WTC11 (cell line): ENCODE measurements around the gene OTUD1. TPM values are rescaled to one million over a fixed set of nuclear protein-coding genes. Genes with fewer than 3 reads are reported as not detected.

Source experiments
- ATAC-seq: fragments of 200-7000 bp; cut with Tn5 transposase; 2 replicates; pipeline ENCODE4 v1.10.0; 2021; ENCODE audit warnings: mild to moderate bottlenecking, moderate library complexity
- CTCF ChIA-PET: fragments of 300-600 bp; sonication (Branson Sonifier 250); formaldehyde crosslinking; loops from one replicate; lab custom pipeline; 2021; ENCODE audit warnings: antibody characterized with exemption; lab: Charles Lee
- POLR2A ChIA-PET: fragments of 350-600 bp; sonication (Branson Sonifier 250); formaldehyde crosslinking; loops from one replicate; lab custom pipeline; 2021; ENCODE audit warnings: antibody characterized with exemption; lab: Charles Lee
- DNase-seq: peaks from one replicate; pipeline ENCODE4 v3.0.0; 2021; ENCODE audit warnings: low spot score
- H3K27ac Mint-ChIP-seq: 2 replicates; pipeline ENCODE4 v1.8.0; 2021; ENCODE audit warnings: mixed read lengths
- H3K27me3 Mint-ChIP-seq: 2 replicates; pipeline ENCODE4 v1.8.0; 2021; ENCODE audit warnings: low read depth, mild to moderate bottlenecking, moderate library complexity, mixed read lengths
- H3K36me3 Mint-ChIP-seq: 2 replicates; pipeline ENCODE4 v1.8.0; 2021; ENCODE audit warnings: mixed read lengths
- H3K4me1 Mint-ChIP-seq: 2 replicates; pipeline ENCODE4 v1.8.0; 2022; ENCODE audit warnings: mixed read lengths
- H3K4me3 Mint-ChIP-seq: 2 replicates; pipeline ENCODE4 v1.8.0; 2021; ENCODE audit warnings: mild to moderate bottlenecking, moderate library complexity, mixed read lengths
- H3K9me3 Mint-ChIP-seq: 2 replicates; pipeline ENCODE4 v1.8.0; 2021; ENCODE audit warnings: mixed read lengths
- AFF4 ChIP-seq: sonication (generic); formaldehyde crosslinking; IDR thresholded peaks from 2 replicates; pipeline ENCODE4 v1.8.1; 2023; ENCODE audit warnings: mild to moderate bottlenecking, missing genetic modification reagents, borderline replicate concordance
- ATF1 ChIP-seq: sonication (generic); formaldehyde crosslinking; IDR thresholded peaks from 2 replicates; pipeline ENCODE4 v1.8.1; 2023; ENCODE audit warnings: mild to moderate bottlenecking, moderate library complexity, missing genetic modification reagents
- ATF2 ChIP-seq: sonication (generic); formaldehyde crosslinking; IDR thresholded peaks from 2 replicates; pipeline ENCODE4 v1.8.1; 2022; ENCODE audit warnings: low read depth, missing genetic modification reagents, borderline replicate concordance
- IRF2 ChIP-seq: sonication (generic); formaldehyde crosslinking; IDR thresholded peaks from 2 replicates; pipeline ENCODE4 v1.8.0; 2022; ENCODE audit warnings: low read depth, missing genetic modification reagents, borderline replicate concordance
- JAZF1 ChIP-seq: fragments of 250-450 bp; sonication (Bioruptor Pico); IDR thresholded peaks from 2 replicates; pipeline ENCODE4 v1.9.0; 2021; ENCODE audit warnings: moderate library complexity, mild to moderate bottlenecking, inconsistent platforms
- NFYB ChIP-seq: sonication (generic); formaldehyde crosslinking; conservative IDR thresholded peaks from 2 replicates; pipeline ENCODE4 v1.8.0; 2022; ENCODE audit warnings: low read depth, missing genetic modification reagents
- NR1H2 ChIP-seq: sonication (generic); formaldehyde crosslinking; IDR thresholded peaks from 2 replicates; pipeline ENCODE4 v1.9.0; 2021; ENCODE audit warnings: mild to moderate bottlenecking, moderate library complexity, missing genetic modification reagents
- RELA ChIP-seq: sonication (generic); formaldehyde crosslinking; IDR thresholded peaks from 2 replicates; pipeline ENCODE4 v1.8.1; 2022; ENCODE audit warnings: missing genetic modification reagents, mild to moderate bottlenecking, borderline replicate concordance
- SOX15 ChIP-seq: fragments of 250-450 bp; sonication (Bioruptor Pico); IDR thresholded peaks from 2 replicates; pipeline ENCODE4 v1.9.0; 2021; ENCODE audit warnings: mild to moderate bottlenecking
- SP1 ChIP-seq: sonication (generic); formaldehyde crosslinking; conservative IDR thresholded peaks from 2 replicates; pipeline ENCODE4 v1.8.1; 2022; ENCODE audit warnings: missing genetic modification reagents
- TEAD1 ChIP-seq: sonication (generic); formaldehyde crosslinking; IDR thresholded peaks from 2 replicates; pipeline ENCODE4 v1.8.0; 2022; ENCODE audit warnings: mild to moderate bottlenecking, missing genetic modification reagents
- USF2 ChIP-seq: sonication (generic); formaldehyde crosslinking; IDR thresholded peaks from 2 replicates; pipeline ENCODE4 v1.8.1; 2023; ENCODE audit warnings: mild to moderate bottlenecking, missing genetic modification reagents, moderate library complexity
- ZNF138 ChIP-seq: sonication (generic); formaldehyde crosslinking; conservative IDR thresholded peaks from 2 replicates; pipeline ENCODE4 v1.8.1; 2022; ENCODE audit warnings: mild to moderate bottlenecking, moderate library complexity, missing genetic modification reagents
- ZNF396 ChIP-seq: fragments of 250-450 bp; sonication (Bioruptor Pico); IDR thresholded peaks from 2 replicates; pipeline ENCODE4 v1.8.0; 2021; ENCODE audit warnings: mild to moderate bottlenecking, moderate library complexity, borderline replicate concordance
- ZNF416 ChIP-seq: fragments of 250-450 bp; sonication (Bioruptor Pico); IDR thresholded peaks from 2 replicates; pipeline ENCODE4 v1.9.0; 2021; ENCODE audit warnings: mild to moderate bottlenecking, inconsistent platforms
- ZNF671 ChIP-seq: fragments of 250-450 bp; sonication (Bioruptor Pico); IDR thresholded peaks from 2 replicates; pipeline ENCODE4 v1.8.0; 2021; ENCODE audit warnings: mild to moderate bottlenecking
- total RNA-seq: library from RNA; stranded (reverse); gene quantifications from 3 replicates; pipeline ENCODE4 v1.2.3, GENCODE V29; 2021
- TF ChIP-seq, protein P1 (sequence below): fragments of 250-450 bp; sonication (Bioruptor Pico); IDR thresholded peaks from 2 replicates; pipeline ENCODE4 v2.1.2; 2022; ENCODE audit warnings: mild to moderate bottlenecking, moderate library complexity
- TF ChIP-seq, protein P2 (sequence below): fragments of 250-450 bp; sonication (Bioruptor Pico); IDR thresholded peaks from 2 replicates; pipeline ENCODE4 v1.9.0; 2021; ENCODE audit warnings: mild to moderate bottlenecking

The OTUD1 gene
- total RNA-seq, 1 experiment from 2014 or later, result 9.0 TPM

DNA sequence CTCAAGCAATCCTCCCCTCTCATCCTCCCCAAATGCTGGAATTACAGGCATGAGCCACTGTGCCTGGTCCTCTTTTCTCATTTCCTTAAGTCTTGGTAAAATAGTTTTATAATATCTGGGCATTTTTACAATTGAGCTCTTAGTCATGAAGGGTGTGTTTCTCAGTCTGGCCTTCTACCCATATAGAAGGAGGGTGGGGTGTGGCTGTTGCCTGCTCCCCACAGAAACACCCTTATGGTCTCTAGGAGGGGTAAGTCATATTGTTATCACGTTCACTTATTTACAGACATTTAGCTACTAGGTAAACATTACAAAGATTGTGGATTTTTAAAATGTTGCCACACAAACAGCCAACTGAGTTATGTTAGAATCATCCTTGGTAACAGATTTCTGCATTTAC, 6.7 kb upstream of the OTUD1 start (continued):
- TF ChIP-seq ATF2 (CRISPR knock-in tag) (no peak), AFF4 (no peak), SOX15 (no peak)
- TF ChIP-seq, all 79 proteins: peak for 0

- Mint-ChIP-seq H3K9me3 (0 out of 2 replicates have a peak, but pooled peaks cover 3% of the 10 kb centered on the region), H3K4me1 (peaks cover 6% of the 10 kb centered on the region; the same call in 1 of the 2 replicates), H3K36me3 (no peaks in the 10 kb centered on the region), H3K4me3 (no peak overlapping the region), H3K27me3 (no peaks in the 10 kb centered on the region), H3K27ac (no peak overlapping the region)
- POLR2A ChIA-PET, result no interaction called here
- no peak for TF ChIP-seq ATF1 (CRISPR knock-in tag)
- no peak for TF ChIP-seq TEAD1 (CRISPR knock-in tag)
- TF ChIP-seq ZNF138 (CRISPR knock-in tag), result no peak
- no peak for TF ChIP-seq JAZF1 (CRISPR knock-in tag)
- TF ChIP-seq IRF2 (CRISPR knock-in tag), result no peak
- TF ChIP-seq, protein P1, sequence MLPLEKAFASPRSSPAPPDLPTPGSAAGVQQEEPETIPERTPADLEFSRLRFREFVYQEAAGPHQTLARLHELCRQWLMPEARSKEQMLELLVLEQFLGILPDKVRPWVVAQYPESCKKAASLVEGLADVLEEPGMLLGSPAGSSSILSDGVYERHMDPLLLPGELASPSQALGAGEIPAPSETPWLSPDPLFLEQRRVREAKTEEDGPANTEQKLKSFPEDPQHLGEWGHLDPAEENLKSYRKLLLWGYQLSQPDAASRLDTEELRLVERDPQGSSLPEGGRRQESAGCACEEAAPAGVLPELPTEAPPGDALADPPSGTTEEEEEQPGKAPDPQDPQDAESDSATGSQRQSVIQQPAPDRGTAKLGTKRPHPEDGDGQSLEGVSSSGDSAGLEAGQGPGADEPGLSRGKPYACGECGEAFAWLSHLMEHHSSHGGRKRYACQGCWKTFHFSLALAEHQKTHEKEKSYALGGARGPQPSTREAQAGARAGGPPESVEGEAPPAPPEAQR, result no peak
- TF ChIP-seq, protein P2, sequence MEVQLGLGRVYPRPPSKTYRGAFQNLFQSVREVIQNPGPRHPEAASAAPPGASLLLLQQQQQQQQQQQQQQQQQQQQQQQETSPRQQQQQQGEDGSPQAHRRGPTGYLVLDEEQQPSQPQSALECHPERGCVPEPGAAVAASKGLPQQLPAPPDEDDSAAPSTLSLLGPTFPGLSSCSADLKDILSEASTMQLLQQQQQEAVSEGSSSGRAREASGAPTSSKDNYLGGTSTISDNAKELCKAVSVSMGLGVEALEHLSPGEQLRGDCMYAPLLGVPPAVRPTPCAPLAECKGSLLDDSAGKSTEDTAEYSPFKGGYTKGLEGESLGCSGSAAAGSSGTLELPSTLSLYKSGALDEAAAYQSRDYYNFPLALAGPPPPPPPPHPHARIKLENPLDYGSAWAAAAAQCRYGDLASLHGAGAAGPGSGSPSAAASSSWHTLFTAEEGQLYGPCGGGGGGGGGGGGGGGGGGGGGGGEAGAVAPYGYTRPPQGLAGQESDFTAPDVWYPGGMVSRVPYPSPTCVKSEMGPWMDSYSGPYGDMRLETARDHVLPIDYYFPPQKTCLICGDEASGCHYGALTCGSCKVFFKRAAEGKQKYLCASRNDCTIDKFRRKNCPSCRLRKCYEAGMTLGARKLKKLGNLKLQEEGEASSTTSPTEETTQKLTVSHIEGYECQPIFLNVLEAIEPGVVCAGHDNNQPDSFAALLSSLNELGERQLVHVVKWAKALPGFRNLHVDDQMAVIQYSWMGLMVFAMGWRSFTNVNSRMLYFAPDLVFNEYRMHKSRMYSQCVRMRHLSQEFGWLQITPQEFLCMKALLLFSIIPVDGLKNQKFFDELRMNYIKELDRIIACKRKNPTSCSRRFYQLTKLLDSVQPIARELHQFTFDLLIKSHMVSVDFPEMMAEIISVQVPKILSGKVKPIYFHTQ (CRISPR knock-in tag), result no peak
- TF ChIP-seq ZNF396 (CRISPR knock-in tag), result no peak
- no peak for TF ChIP-seq SP1 (CRISPR knock-in tag)
- no peak for TF ChIP-seq ZNF416 (CRISPR knock-in tag)
- no peak for TF ChIP-seq NR1H2 (CRISPR knock-in tag)
- no peak for TF ChIP-seq USF2 (CRISPR knock-in tag)
- TF ChIP-seq RELA (CRISPR knock-in tag), result no peak
- TF ChIP-seq ZNF671, result no peak
- TF ChIP-seq NFYB (CRISPR knock-in tag), result no peak
- ATAC-seq (no peak), DNase-seq (no peak)
- CTCF ChIA-PET, result no interaction called here
Measured at GRCh38 chr10:23432639-23433038, 6.2 kb upstream of the OTUD1 start.
